Transverse colon (tissue), 4 donors: ENCODE results near the gene NIPAL4. TPM values are rescaled to one million over a fixed set of nuclear protein-coding genes. Genes with fewer than 3 reads are reported as not detected.

ENCODE experiments used
- DNase-seq: peaks from one replicate; pipeline ENCODE4 v3.0.0-alpha.2; 2019
- H3K27ac ChIP-seq, 4 donors: fragments of 200-600 bp; sonication (generic); 2 replicates each; pipeline ENCODE4 v1.5.1; 2016 to 2018; ENCODE audit warnings: inconsistent platforms in 4 of 4
- H3K27me3 ChIP-seq: fragments of 200-600 bp; sonication (generic); 2 replicates; pipeline ENCODE4 v1.5.1; 2017; ENCODE audit warnings: inconsistent platforms
- H3K36me3 ChIP-seq, 4 donors: fragments of 200-600 bp; sonication (generic); 2 replicates each; pipeline ENCODE4 v1.5.1; 2017 to 2019; ENCODE audit warnings: inconsistent platforms in 4 of 4
- H3K4me1 ChIP-seq, 4 donors: fragments of 200-600 bp; sonication (generic); 2 replicates each; pipeline ENCODE4 v1.5.1; 2017 to 2020; ENCODE audit warnings: inconsistent platforms in 4 of 4
- H3K4me3 ChIP-seq, 4 donors: fragments of 200-600 bp; sonication (generic); 1 replicate in 1 of 4; 2 replicates in 3 of 4; pipeline versions ENCODE4 v1.5.1 to v1.6.1; 2017 to 2019; ENCODE audit warnings: inconsistent platforms in 4 of 4
- H3K9me3 ChIP-seq, 2 donors: fragments of 200-600 bp; sonication (generic); 2 replicates each; pipeline ENCODE4 v1.5.1; 2017 to 2019; ENCODE audit warnings: inconsistent platforms in 2 of 2
- CTCF ChIP-seq, 5 experiments: fragments of 200-600 bp in 3 of 5; fragments of 450-650 bp in 2 of 5; sonication (generic) in 3 of 5; IDR thresholded peaks; 1 replicate in 2 of 5; 2 replicates in 3 of 5; pipeline ENCODE4 v1.5.1; 2016 to 2017; ENCODE audit warnings: antibody characterized with exemption in 5 of 5, inconsistent platforms in 3 of 5, mild to moderate bottlenecking in 2 of 5, moderate library complexity in 1 of 5
- EP300 ChIP-seq: sonication (generic); formaldehyde crosslinking; IDR thresholded peaks from one replicate; pipeline ENCODE4 v1.6.1; 2017; ENCODE audit warnings: antibody characterized with exemption, low read depth
- POLR2A ChIP-seq: fragments of 450-650 bp; IDR thresholded peaks from one replicate; pipeline ENCODE4 v1.6.1; 2016; ENCODE audit warnings: antibody characterized with exemption, mild to moderate bottlenecking, moderate library complexity
- POLR2AphosphoS5 ChIP-seq, 3 donors: sonication (generic); formaldehyde crosslinking; IDR thresholded peaks; one replicate each; pipeline ENCODE4 v1.6.1; 2016; ENCODE audit warnings: antibody characterized with exemption in 3 of 3
- WGBS, 2 donors: methylation state at CpG; one replicate each; pipeline ENCODE4 v1.1.5; 2018; ENCODE audit warnings: low coverage in 1 of 2; 5-methylcytosine and 5-hydroxymethylcytosine counted together
- in situ Hi-C, 4 donors: fragments of 200-750 bp; cut with MboI; loops; one replicate each; pipeline versions ENCODE4 v1.15.0 to v1.15.1; 2017; ENCODE audit warnings: low sequenced_read_pairs in 3 of 4, low pct_ligation_motif_present in 1 of 4, low pct_unique_long_range_greater_than_20kb in 1 of 4
- intact Hi-C: fragments of 100-400 bp; cut with DNase I; formaldehyde crosslinking; loops from one replicate; pipeline ENCODE4 v1.15.1; 2023; ENCODE audit warnings: low total_unique reads
- total RNA-seq, 4 donors: library from RNA; depleted of rRNA; stranded (reverse); fragments of >200 nt; gene quantifications; one replicate each; pipeline ENCODE4 v1.1.0, GENCODE V29; 2016

The NIPAL4 gene
- total RNA-seq, 4 donors from 2014 or later, result 0.48 to 0.82 TPM; not detected in 2

GRCh38 chr5:157486861-157487260, 26.8 kb downstream of the NIPAL4 start:
- H3K27ac ChIP-seq, result peak overlapping the region; percentile 33 to 69 (median 46)
- in situ Hi-C loops, result loop anchor here in 2 of 4 donors (25.0 kb wide), 2 partner anchors 225 to 250 kb away; partner anchors contain the start of genes LSM11 (in 1 of the 2) and THG1L (in 1 of the 2)
- no peaks in the 10 kb centered on the region for H3K9me3 ChIP-seq
- WGBS, 2 donors, result 62 to 80% methylated on average over 3 of the region's 3 CpGs
- TF ChIP-seq POLR2AphosphoS5 (IDR thresholded peaks at IDR 0.05), result no peak
- H3K4me3 ChIP-seq, result no peak overlapping the region
- no peaks in the 10 kb centered on the region for H3K36me3 ChIP-seq
- intact Hi-C loops, result loop anchor here (5.0 kb wide), 1 partner anchor 1220 kb away; no protein-coding TSS in a partner anchor
- no peak for DNase-seq
- H3K27me3 ChIP-seq, result no peaks in the 10 kb centered on the region
- peaks cover 0 to 8% (median 3%) of the 10 kb centered on the region in 4 donors for H3K4me1 ChIP-seq

- TF ChIP-seq POLR2A (no peak), EP300 (no peak), POLR2AphosphoS5 (IDR thresholded peaks at IDR 0.05) (no peak), CTCF (IDR thresholded peaks at IDR 0.05) (no peak)
- in situ Hi-C loops, result loop anchor here in 2 of 4 donors (25.0 kb wide), 2 partner anchors 225 to 250 kb away; partner anchors contain the start of genes LSM11 (in 1 of the 2) and THG1L (in 1 of the 2)
- Histone ChIP-seq H3K4me1 (peaks cover 0 to 8% (median 3%) of the 10 kb centered on the region in 4 donors), H3K9me3 (no peaks in the 10 kb centered on the region), H3K36me3 (no peaks in the 10 kb centered on the region), H3K27ac (peak overlapping the region; percentile 33 to 69 (median 46)), H3K27me3 (no peaks in the 10 kb centered on the region), H3K4me3 (no peak overlapping the region)
- intact Hi-C loops, result loop anchor here (5.0 kb wide), 1 partner anchor 1220 kb away; no protein-coding TSS in a partner anchor
- DNase-seq, result peak; percentile 67
- WGBS, 2 donors, result 42% methylated on average over 3 of the region's 3 CpGs; no CpG with 5 or more reads in 1 of the 2 donors
Measured at GRCh38 chr5:157487358-157487757, 27.3 kb downstream of the NIPAL4 start.

DNA sequence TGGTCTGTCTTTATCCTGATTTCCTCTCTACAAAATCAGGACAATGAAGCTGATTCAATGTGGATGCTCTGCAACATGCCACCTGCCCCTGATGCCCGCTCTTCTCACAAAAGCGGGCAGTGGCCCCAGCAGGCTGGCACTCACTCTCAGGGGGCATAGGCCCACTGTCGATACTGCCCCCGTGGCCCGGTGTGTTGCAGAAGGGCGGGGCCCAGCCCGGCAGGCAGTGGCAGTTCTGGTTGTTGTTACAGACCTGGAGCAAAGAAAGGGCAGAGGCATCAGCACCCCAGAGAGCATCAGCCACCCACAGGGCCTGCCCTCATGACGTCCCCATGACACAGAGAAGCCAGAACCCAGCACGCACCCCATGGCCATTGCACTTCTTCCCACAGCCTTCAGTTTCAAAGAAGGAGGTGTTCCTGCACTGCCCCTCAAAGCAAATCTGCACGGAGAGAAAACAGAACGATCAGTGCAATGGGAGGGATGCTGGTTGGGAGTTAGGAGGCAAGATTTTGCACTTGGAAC, 31.5 kb downstream of the NIPAL4 start:
- no peaks in the 10 kb centered on the region for H3K9me3 ChIP-seq
- intact Hi-C loops (no loop called here), in situ Hi-C loops (loop anchor here in 2 of 4 donors (25.0 kb wide), 2 partner anchors 221 to 246 kb away; partner anchors contain the start of genes LSM11 (in 1 of the 2) and THG1L (in 1 of the 2))
- no peak for DNase-seq
- H3K4me1 ChIP-seq, result peaks cover 0 to 8% (median 3%) of the 10 kb centered on the region in 4 donors
- no peak overlapping the region for H3K27ac ChIP-seq
- no peaks in the 10 kb centered on the region for H3K27me3 ChIP-seq
- H3K36me3 ChIP-seq, result no peaks in the 10 kb centered on the region
- no peak overlapping the region for H3K4me3 ChIP-seq
- no peak for TF ChIP-seq POLR2A
- no peak for TF ChIP-seq POLR2AphosphoS5 (IDR thresholded peaks at IDR 0.05)
- TF ChIP-seq CTCF (IDR thresholded peaks at IDR 0.05), result no peak
- TF ChIP-seq EP300, result no peak
- WGBS, 2 donors, result 83 to 92% methylated on average over 4 to 11 of the region's 11 CpGs

GRCh38 chr5:157492886-157493285, 32.9 kb downstream of the NIPAL4 start:
- in situ Hi-C loops (loop anchor here in 2 of 4 donors (25.0 kb wide), 2 partner anchors 219 to 244 kb away; partner anchors contain the start of genes LSM11 (in 1 of the 2) and THG1L (in 1 of the 2)), intact Hi-C loops (no loop called here)
- H3K4me1 ChIP-seq, result no peaks in the 10 kb centered on the region
- H3K36me3 ChIP-seq, result no peaks in the 10 kb centered on the region
- 95% methylated on average over 9 of the region's 9 CpGs; no CpG with 5 or more reads in 1 of the 2 donors for WGBS, 2 donors
- no peak for DNase-seq
- H3K27ac ChIP-seq, result no peak overlapping the region
- no peak overlapping the region for H3K4me3 ChIP-seq
- H3K9me3 ChIP-seq, result no peaks in the 10 kb centered on the region
- no peaks in the 10 kb centered on the region for H3K27me3 ChIP-seq
- no peak for TF ChIP-seq POLR2AphosphoS5 (IDR thresholded peaks at IDR 0.05)
- TF ChIP-seq POLR2A, result no peak
- no peak for TF ChIP-seq CTCF (IDR thresholded peaks at IDR 0.05)
- TF ChIP-seq EP300, result no peak
